K562 (cell line): ENCODE measurements around the gene SEPTIN1. TPM values are rescaled to one million over a fixed set of nuclear protein-coding genes. Genes with fewer than 3 reads are reported as not detected.

ENCODE experiments used
- ATF7 ChIP-seq: fragments of 450-650 bp; IDR thresholded peaks from 2 replicates; pipeline ENCODE4 v1.7.1; 2014; ENCODE audit warnings: mild to moderate bottlenecking, moderate library complexity
- BDP1 ChIP-seq: IDR thresholded peaks from 3 replicates; pipeline ENCODE4 v1.6.1; 2011; ENCODE audit not compliant: insufficient read length, insufficient read depth
- CEBPG ChIP-seq, 3 experiments: fragments of 200-800 bp in 1 of 3; sonication (Bioruptor generic) in 1 of 3; sonication (generic) in 1 of 3; formaldehyde crosslinking in 1 of 3; IDR thresholded peaks in 2 of 3; conservative IDR thresholded peaks in 1 of 3; 2 replicates each; pipeline versions ENCODE4 v1.6.1 to v1.8.0; 2016 to 2022; ENCODE audit warnings: missing compliant biosample characterization in 2 of 3, missing genetic modification characterization in 2 of 3, mild to moderate bottlenecking in 1 of 3, missing genetic modification reagents in 1 of 3
- DMBX1 ChIP-seq: fragments of 250-450 bp; sonication (Bioruptor Pico); IDR thresholded peaks from 2 replicates; pipeline ENCODE4 v1.8.0; 2022; ENCODE audit warnings: inconsistent platforms, mild to moderate bottlenecking, moderate library complexity, borderline replicate concordance
- E2F1 ChIP-seq: sonication (generic); formaldehyde crosslinking; IDR thresholded peaks from 2 replicates; pipeline ENCODE4 v1.8.1; 2023; ENCODE audit warnings: mild to moderate bottlenecking, missing genetic modification reagents, moderate library complexity
- EHMT2 ChIP-seq: fragments of 450-650 bp; IDR thresholded peaks from 2 replicates; pipeline ENCODE4 v1.6.1; 2018; ENCODE audit warnings: antibody characterized with exemption
- ETS2 ChIP-seq: IDR thresholded peaks from 2 replicates; pipeline ENCODE4 v1.6.1; 2016; ENCODE audit warnings: borderline replicate concordance, missing genetic modification characterization, mild to moderate bottlenecking, moderate library complexity, missing compliant biosample characterization; ENCODE audit not compliant: poor library complexity, severe bottlenecking
- KLF1 ChIP-seq: fragments of 450-650 bp; IDR thresholded peaks from 2 replicates; pipeline ENCODE4 v1.6.1; 2016; ENCODE audit warnings: missing genetic modification characterization, missing compliant biosample characterization
- MEIS2 ChIP-seq: fragments of 450-650 bp; IDR thresholded peaks from 2 replicates; pipeline ENCODE4 v1.6.1; 2014; ENCODE audit warnings: mild to moderate bottlenecking; ENCODE audit not compliant: partially characterized antibody
- MXI1 ChIP-seq: IDR thresholded peaks from 2 replicates; pipeline ENCODE4 v1.6.1; 2011; ENCODE audit warnings: low read depth, mild to moderate bottlenecking, improper control_type of control experiment, low read length
- NFE2L1 ChIP-seq: fragments of 450-650 bp; IDR thresholded peaks from 2 replicates; pipeline ENCODE4 v1.6.1; 2016; ENCODE audit warnings: missing genetic modification characterization, low read depth, mild to moderate bottlenecking, missing compliant biosample characterization, moderate library complexity, borderline replicate concordance
- NONO ChIP-seq, 2 experiments: fragments of 200-400 bp in 1 of 2; fragments of 450-650 bp in 1 of 2; formaldehyde crosslinking in 1 of 2; IDR thresholded peaks; 2 replicates each; pipeline ENCODE4 v1.6.1; 2017; ENCODE audit warnings: low read depth in 2 of 2, mild to moderate bottlenecking in 2 of 2, moderate library complexity in 2 of 2, low read length in 1 of 2
- SAFB ChIP-seq: fragments of 200-400 bp; formaldehyde crosslinking; IDR thresholded peaks from 2 replicates; pipeline ENCODE4 v1.6.1; 2017; ENCODE audit warnings: low read depth, low read length, borderline replicate concordance
- SAP30 ChIP-seq: fragments of 200-600 bp; sonication (generic); IDR thresholded peaks from 2 replicates; pipeline ENCODE4 v1.6.1; 2012; ENCODE audit warnings: borderline replicate concordance, low read depth, mild to moderate bottlenecking, moderate library complexity, low read length, control low read depth, inconsistent platforms; ENCODE audit not compliant: insufficient read depth, poor library complexity, severe bottlenecking
- SMARCE1 ChIP-seq: fragments of 450-650 bp; IDR thresholded peaks from 2 replicates; pipeline ENCODE4 v1.7.1; 2016; ENCODE audit warnings: mild to moderate bottlenecking
- SRSF9 ChIP-seq: fragments of 200-400 bp; formaldehyde crosslinking; IDR thresholded peaks from 2 replicates; pipeline ENCODE4 v1.6.1; 2017; ENCODE audit warnings: low read depth, low read length, borderline replicate concordance
- TRIM25 ChIP-seq: fragments of 450-650 bp; IDR thresholded peaks from 2 replicates; pipeline ENCODE4 v1.7.0; 2016; ENCODE audit warnings: borderline replicate concordance
- UBTF ChIP-seq, 2 experiments: IDR thresholded peaks; 2 replicates each; pipeline ENCODE4 v1.6.1; 2012; ENCODE audit warnings: improper control_type of control experiment in 2 of 2, low read depth in 2 of 2, low read length in 2 of 2, borderline replicate concordance in 1 of 2
- ZNF507 ChIP-seq: conservative IDR thresholded peaks from 2 replicates; pipeline ENCODE4 v1.6.1; 2017; ENCODE audit warnings: missing genetic modification characterization, missing compliant biosample characterization
- ZNF551 ChIP-seq: fragments of 250-450 bp; sonication (Bioruptor Pico); IDR thresholded peaks from 2 replicates; pipeline ENCODE4 v1.5.0; 2021; ENCODE audit warnings: mild to moderate bottlenecking, moderate library complexity
- polyA plus RNA-seq, 8 experiments: library from polyadenylated mRNA; depleted of rRNA in 4 of 8; stranded (reverse) in 5 of 8; unstranded in 3 of 8; fragments of >200 nt; fragmentation: Nextera tagmentation in 2 of 8; fragmentation: Illumina TruSeq in 1 of 8; extraction: Ambion mirVana in 2 of 8; extraction: Trizol in 1 of 8; gene quantifications; 2 replicates each; pipeline versions ENCODE4 v1.2.1 to v1.2.3, GENCODE V29; 2011 to 2014; ENCODE audit warnings: inconsistent platforms in 1 of 8, missing spikeins in 1 of 8
- total RNA-seq, 7 experiments: library from RNA; depleted of rRNA in 6 of 7; stranded (reverse); fragments of >200 nt in 6 of 7; fragmentation: Illumina TruSeq in 2 of 7; extraction: Trizol in 2 of 7; gene quantifications; 2 replicates each; pipeline versions ENCODE4 v1.2.1 to v1.2.3, GENCODE V29; 2011 to 2021; ENCODE audit warnings: low replicate concordance in 1 of 7

The SEPTIN1 gene
- total and polyA plus RNA-seq, 9 of the 15 experiments (the other 6 are each of a cell fraction or from before 2014, with no cell fraction given) = 0.23 to 5.6 (median 1.7) TPM; not detected in 1

GRCh38 chr16:30429678-30430427 lies 47.5 kb upstream of the SEPTIN1 start, which contains the start of gene DCTPP1 (continued):
- TF ChIP-seq EHMT2 (no peak), SAP30 (peak; percentile 93), ETS2 (tag) (no peak), CEBPG (CRISPR knock-in tag; IDR thresholded peaks at IDR 0.05) (peak; percentile 86), CEBPG (tag; conservative IDR thresholded peaks at IDR 0.05 in 1 of 2, IDR thresholded peaks at IDR 0.05 in 1 of 2) (peak; percentile 81 to 86), DMBX1 (CRISPR knock-in tag) (0 out of 2 replicates have a peak, but pooled peaks have one; percentile 22), NONO (IDR thresholded peaks at IDR 0.05; ENCODE audit: low read depth in 2 of 2, low read length in 1 of 2) (no peak; a peak in 1 of 4 replicates), E2F1 (CRISPR knock-in tag) (peak; percentile 85), ATF7 (peak; percentile 94), SAFB (peak; percentile 95), TRIM25 (no peak), NFE2L1 (tag) (no peak), SRSF9 (no peak), BDP1 (no peak), MEIS2 (no peak), SMARCE1 (peak; percentile 51; the same call in 1 of the 2 replicates), MXI1 (peak; percentile 29; the same call in 1 of the 2 replicates), UBTF (IDR thresholded peaks at IDR 0.05; ENCODE audit: borderline replicate concordance in 1 of 2, low read depth in 2 of 2, low read length in 2 of 2) (peak in 1 of 2 experiments; percentile 71; a peak in 1 of 4 replicates), KLF1 (tag) (0 out of 2 replicates have a peak, but pooled peaks have one; percentile 38), ZNF551 (CRISPR knock-in tag) (no peak), ZNF507 (tag) (no peak)
